ENCODE measurements around the gene ADK. TPM values are rescaled to one million over a fixed set of nuclear protein-coding genes. Genes with fewer than 3 reads are reported as not detected.

The ADK gene
- total and polyA plus RNA-seq, 2 of the 4 experiments (the other 2 are of a cell fraction): 30.6 to 40.9 TPM

- Histone ChIP-seq H3K4me2 (ENCODE audit: low read depth, low read length) (no peak overlapping the region), H3K9me1 (ENCODE audit: insufficient read depth, low read length) (peaks cover 5% of the 10 kb centered on the region; the same call in 1 of the 2 replicates), H4K8ac (ENCODE audit: low read depth in 2 of 2, low read length in 2 of 2) (no peak overlapping the region), H3K56ac (ENCODE audit: extremely low read depth, insufficient read depth, low read length) (no peak overlapping the region), H2BK15ac (ENCODE audit: low read depth, low read length) (no peak overlapping the region), H4K91ac (ENCODE audit: insufficient read depth, low read depth, low read length) (no peak overlapping the region), H2BK20ac (ENCODE audit: low read depth, low read length) (no peak overlapping the region), H4K5ac (ENCODE audit: low read depth, low read length) (no peak overlapping the region), H3K79me1 (ENCODE audit: low read depth in 1 of 2, low read length in 2 of 2) (no peaks in the 10 kb centered on the region), H3K4me1 (ENCODE audit: control insufficient read depth, insufficient read depth, low read length) (no peaks in the 10 kb centered on the region), H3K18ac (ENCODE audit: low read depth, low read length) (no peak overlapping the region), H4K20me1 (ENCODE audit: insufficient read depth, low read length) (no peaks in the 10 kb centered on the region), H2AK9ac (replicated peaks; ENCODE audit: low read depth, low read length, poor library complexity) (no peak overlapping the region), H2BK120ac (ENCODE audit: low read depth, low read length) (no peak overlapping the region), H3K36me3 (ENCODE audit: control insufficient read depth, insufficient read depth, low read length) (no peaks in the 10 kb centered on the region), H3K4me3 (ENCODE audit: insufficient read depth, low read depth, low read length) (no peak overlapping the region), H2BK5ac (ENCODE audit: low read depth, low read length, poor library complexity, severe bottlenecking) (no peak overlapping the region), H3K4ac (ENCODE audit: low read depth, low read length) (no peak overlapping the region), H3K27me3 (ENCODE audit: control insufficient read depth, insufficient read depth, low read length) (no peaks in the 10 kb centered on the region), H3K27ac (ENCODE audit: insufficient read depth, low read length) (no peak overlapping the region), H3K14ac (replicated peaks; ENCODE audit: low read depth, low read length) (no peak overlapping the region), H3K9ac (ENCODE audit: low read depth, low read length) (no peak overlapping the region), H2AK5ac (ENCODE audit: low read depth, low read length) (no peak overlapping the region), H3K23ac (ENCODE audit: low read depth, low read length) (no peak overlapping the region), H2AFZ (replicated peaks; ENCODE audit: low read length, poor library complexity) (no peak overlapping the region), H3K9me3 (ENCODE audit: control insufficient read depth, insufficient read depth, low read length) (no peaks in the 10 kb centered on the region)
- DNase-seq (no peak), ATAC-seq (ENCODE audit: low read depth) (no peak)
- BruUV-seq (replicated peaks): no TSS peak
- ChIA-PET CTCF (interaction anchor here (0.9 to 1.2 kb wide), 2 partner anchors 10 to 56 kb away, joined by 3 read pairs; no protein-coding TSS in a partner anchor), POLR2A (ENCODE audit: unreplicated experiment) (no interaction called here)
- TF ChIP-seq SMC3 (IDR thresholded peaks at IDR 0.05; ENCODE audit: low read depth, low read length): no peak
- no peak for TF ChIP-seq CEBPB (IDR thresholded peaks at IDR 0.05; ENCODE audit: low read depth, low read length)
- no peak for TF ChIP-seq BHLHE40 (IDR thresholded peaks at IDR 0.05; ENCODE audit: low read depth, low read length)
- TF ChIP-seq RCOR1 (IDR thresholded peaks at IDR 0.05; ENCODE audit: insufficient replicate concordance, low read length): no peak
- no peak for TF ChIP-seq USF2 (IDR thresholded peaks at IDR 0.05; ENCODE audit: low read depth, low read length)
- no peak for TF ChIP-seq FOS (IDR thresholded peaks at IDR 0.05; ENCODE audit: low read depth, low read length)
- TF ChIP-seq MAZ (IDR thresholded peaks at IDR 0.05; ENCODE audit: borderline replicate concordance, low read depth, low read length): no peak
- no peak for TF ChIP-seq MAFK (IDR thresholded peaks at IDR 0.05; ENCODE audit: low read depth, low read length)
- TF ChIP-seq MXI1 (IDR thresholded peaks at IDR 0.05; ENCODE audit: borderline replicate concordance, low read depth, low read length): no peak
- no peak for TF ChIP-seq CTCF (conservative IDR thresholded peaks at IDR 0.05; ENCODE audit: low read depth, low read length)
- no peak for TF ChIP-seq CHD1 (IDR thresholded peaks at IDR 0.05; ENCODE audit: low read depth, low read length)
- no peak for TF ChIP-seq NFE2L2 (IDR thresholded peaks at IDR 0.05; ENCODE audit: low read depth, low read length)
- no peak for TF ChIP-seq RAD21 (IDR thresholded peaks at IDR 0.05; ENCODE audit: low read length)
- no peak for TF ChIP-seq RFX5 (IDR thresholded peaks at IDR 0.05; ENCODE audit: low read depth, low read length)
- no peak for TF ChIP-seq POLR2A (IDR thresholded peaks at IDR 0.05; ENCODE audit: low read depth, low read length)
- no peak for TF ChIP-seq ELK1 (IDR thresholded peaks at IDR 0.05; ENCODE audit: borderline replicate concordance, low read depth, low read length)
- intact Hi-C loops (cut with micrococcal nuclease): no loop called here
- in situ Hi-C loops (cut with MboI; ENCODE audit: low sequenced_read_pairs): no loop called here
- 81% methylated on average over 3 of the region's 9 CpGs; no CpG with 5 or more reads in 1 of the 2 experiments for WGBS, 2 experiments (ENCODE audit: extremely low coverage in 2 of 2, insufficient read length in 1 of 2)
- dilution Hi-C loops (cut with HindIII; ENCODE audit: low sequenced_read_pairs, unreplicated experiment): no loop called here
Observed at GRCh38 chr10:74748468-74749031, 597.5 kb downstream of the ADK start.

Data from IMR-90 (cell line).